Measurements from ENCODE around the gene TMEM150B.

The TMEM150B gene

GRCh38 chr19:55365245-55365644 lies 40.1 kb upstream of the TMEM150B start:
- Histone ChIP-seq H3K27me3 (replicated peaks; ENCODE audit: control insufficient read depth, insufficient read depth, low read length) (no peaks in the 10 kb centered on the region; the same call in 1 of the 2 replicates), H3K4me3 (replicated peaks; ENCODE audit: low read depth, low read length) (no peak overlapping the region), H3K36me3 (ENCODE audit: control insufficient read depth, insufficient read depth, low read length) (no peaks in the 10 kb centered on the region)
- no peak for DNase-seq (ENCODE audit: extremely low read depth, insufficient read length)
- no peak for TF ChIP-seq CTCF (IDR thresholded peaks at IDR 0.05; ENCODE audit: insufficient read depth, low read length, poor library complexity, severe bottlenecking)

GRCh38 chr19:55362990-55363716 lies 38.0 kb upstream of the TMEM150B start, which contains the start of gene GARIN5B:
Gene GARIN5B (minus strand): TSS chr19:55363260. CDS start chr19:55363066, 194 bp downstream.
- no peak for TF ChIP-seq CTCF (IDR thresholded peaks at IDR 0.05; ENCODE audit: insufficient read depth, low read length, poor library complexity, severe bottlenecking)
- Histone ChIP-seq H3K27me3 (replicated peaks; ENCODE audit: control insufficient read depth, insufficient read depth, low read length) (no peaks in the 10 kb centered on the region; the same call in 1 of the 2 replicates), H3K36me3 (ENCODE audit: control insufficient read depth, insufficient read depth, low read length) (no peaks in the 10 kb centered on the region), H3K4me3 (replicated peaks; ENCODE audit: low read depth, low read length) (no peak within 1 kb of the TSS)
- DNase-seq (ENCODE audit: extremely low read depth, insufficient read length) = no peak

GRCh38 chr19:55362174-55362989 lies 37.2 kb upstream of the TMEM150B start:
- DNase-seq (ENCODE audit: extremely low read depth, insufficient read length) = no peak
- H3K27me3 ChIP-seq (replicated peaks; ENCODE audit: control insufficient read depth, insufficient read depth, low read length) = no peaks in the 10 kb centered on the region; the same call in 1 of the 2 replicates
- no peaks in the 10 kb centered on the region for H3K36me3 ChIP-seq (ENCODE audit: control insufficient read depth, insufficient read depth, low read length)
- no peak overlapping the region for H3K4me3 ChIP-seq (replicated peaks; ENCODE audit: low read depth, low read length)
- TF ChIP-seq CTCF (IDR thresholded peaks at IDR 0.05; ENCODE audit: insufficient read depth, low read length, poor library complexity, severe bottlenecking) = no peak

GRCh38 chr19:55360902-55361301 lies 35.8 kb upstream of the TMEM150B start:
- no peak overlapping the region for H3K4me3 ChIP-seq (replicated peaks; ENCODE audit: low read depth, low read length)
- no peak for TF ChIP-seq CTCF (IDR thresholded peaks at IDR 0.05; ENCODE audit: insufficient read depth, low read length, poor library complexity, severe bottlenecking)
- no peak for DNase-seq (ENCODE audit: extremely low read depth, insufficient read length)
- H3K27me3 ChIP-seq (replicated peaks; ENCODE audit: control insufficient read depth, insufficient read depth, low read length) = no peaks in the 10 kb centered on the region; the same call in 1 of the 2 replicates
- H3K36me3 ChIP-seq (ENCODE audit: control insufficient read depth, insufficient read depth, low read length) = no peaks in the 10 kb centered on the region

- H3K27me3 ChIP-seq (replicated peaks; ENCODE audit: control insufficient read depth, insufficient read depth, low read length) = no peaks in the 10 kb centered on the region; the same call in 1 of the 2 replicates
- no peaks in the 10 kb centered on the region for H3K36me3 ChIP-seq (ENCODE audit: control insufficient read depth, insufficient read depth, low read length)
- DNase-seq (ENCODE audit: extremely low read depth, insufficient read length) = no peak
These were observed 34.1 kb upstream of the TMEM150B start for GRCh38 chr19:55358943-55359908.

More at GRCh38 chr19:55358943-55359908, 34.1 kb upstream of the TMEM150B start:
- TF ChIP-seq CTCF (IDR thresholded peaks at IDR 0.05; ENCODE audit: insufficient read depth, low read length, poor library complexity, severe bottlenecking) = no peak
- no peak overlapping the region for H3K4me3 ChIP-seq (replicated peaks; ENCODE audit: low read depth, low read length)
